Measurements from ENCODE around the gene DNAJB12.
A peak's percentile ranks its signal among the peaks of the same experiment; 100 is the strongest.

Gene DNAJB12

GRCh38 chr10:72375585-72375984, 20.9 kb upstream of the DNAJB12 start:
- Histone ChIP-seq H3K36me3 (ENCODE audit: control insufficient read depth in 2 of 2, insufficient read depth in 1 of 2, low read length in 2 of 2) (peaks cover 0 to 7% of the 10 kb centered on the region in 2 experiments; a peak in 2 of 3 replicates), H3K4me3 (ENCODE audit: low read depth, low read length) (no peak overlapping the region), H3K27ac (ENCODE audit: extremely low read depth, low read depth, low read length) (no peak overlapping the region), H3K4me1 (ENCODE audit: control insufficient read depth, insufficient read depth, low read length) (no peaks in the 10 kb centered on the region), H3K9me3 (ENCODE audit: control insufficient read depth, insufficient read depth, low read depth, low read length) (no peaks in the 10 kb centered on the region)
- ChIA-PET CTCF (interaction anchor here (0.6 to 2.4 kb wide), 7 partner anchors 11 to 683 kb away, joined by 3 to 9 read pairs (median 3); no protein-coding TSS in a partner anchor), POLR2A (interaction anchor here (0.5 kb wide), 1 partner anchor 10 kb away, joined by 7 read pairs; no protein-coding TSS in a partner anchor)
- TF ChIP-seq ZNF660 (tag by site-specific recombination; IDR thresholded peaks at IDR 0.05) (no peak), ZNF560 (tag by site-specific recombination; IDR thresholded peaks at IDR 0.05; ENCODE audit: borderline replicate concordance) (no peak), PRDM1 (tag by site-specific recombination; IDR thresholded peaks at IDR 0.05) (no peak), ZFHX2 (tag by site-specific recombination; conservative IDR thresholded peaks at IDR 0.05) (no peak), ZNF2 (tag by site-specific recombination; IDR thresholded peaks at IDR 0.05) (no peak), ZNF585B (tag by site-specific recombination; IDR thresholded peaks at IDR 0.05) (peak; percentile 70), INSM2 (tag by site-specific recombination; IDR thresholded peaks at IDR 0.05) (no peak), ZIC2 (tag by site-specific recombination; IDR thresholded peaks at IDR 0.05) (no peak), ZNF658 (tag by site-specific recombination; IDR thresholded peaks at IDR 0.05) (no peak)

GRCh38 chr10:72375173-72375572, 20.5 kb upstream of the DNAJB12 start:
- no peak overlapping the region for H3K27ac ChIP-seq (ENCODE audit: extremely low read depth, low read depth, low read length)
- H3K4me3 ChIP-seq (ENCODE audit: low read depth, low read length) = no peak overlapping the region
- CTCF ChIA-PET = interaction anchor here (0.7 to 2.4 kb wide), 4 partner anchors 10 to 486 kb away, joined by 3 to 9 read pairs (median 4); no protein-coding TSS in a partner anchor
- H3K36me3 ChIP-seq (ENCODE audit: control insufficient read depth in 2 of 2, insufficient read depth in 1 of 2, low read length in 2 of 2) = peaks cover 0 to 7% of the 10 kb centered on the region in 2 experiments; a peak in 2 of 3 replicates
- POLR2A ChIA-PET = interaction anchor here (0.5 kb wide), 1 partner anchor 10 kb away, joined by 7 read pairs; no protein-coding TSS in a partner anchor
- H3K4me1 ChIP-seq (ENCODE audit: control insufficient read depth, insufficient read depth, low read length) = no peaks in the 10 kb centered on the region
- H3K9me3 ChIP-seq (ENCODE audit: control insufficient read depth, insufficient read depth, low read depth, low read length) = no peaks in the 10 kb centered on the region
- TF ChIP-seq ZNF548 (tag by site-specific recombination; IDR thresholded peaks at IDR 0.05) (no peak), ZNF785 (tag by site-specific recombination; IDR thresholded peaks at IDR 0.05) (no peak), ZNF518A (tag by site-specific recombination; conservative IDR thresholded peaks at IDR 0.05; ENCODE audit: low read depth) (no peak), ZEB2 (tag by site-specific recombination; IDR thresholded peaks at IDR 0.05) (no peak), ZNF776 (tag by site-specific recombination; IDR thresholded peaks at IDR 0.05; ENCODE audit: borderline replicate concordance) (no peak), ZNF639 (tag by site-specific recombination; IDR thresholded peaks at IDR 0.05) (no peak), ZNF426 (tag by site-specific recombination; IDR thresholded peaks at IDR 0.05) (no peak), SCRT1 (tag by site-specific recombination; IDR thresholded peaks at IDR 0.05; ENCODE audit: borderline replicate concordance) (no peak), ZNF600 (tag by site-specific recombination; IDR thresholded peaks at IDR 0.05) (no peak), ZNF664 (tag by site-specific recombination; IDR thresholded peaks at IDR 0.05) (no peak), ZNF311 (tag by site-specific recombination; IDR thresholded peaks at IDR 0.05; ENCODE audit: borderline replicate concordance) (no peak), BCL11B (tag by site-specific recombination; IDR thresholded peaks at IDR 0.05; ENCODE audit: low read depth) (no peak), KLF16 (tag by site-specific recombination; IDR thresholded peaks at IDR 0.05) (no peak), ZNF174 (tag by site-specific recombination; IDR thresholded peaks at IDR 0.05) (no peak), PATZ1 (tag by site-specific recombination; IDR thresholded peaks at IDR 0.05) (no peak), ZNF510 (tag by site-specific recombination; IDR thresholded peaks at IDR 0.05; ENCODE audit: insufficient replicate concordance) (no peak), ZNF140 (tag by site-specific recombination; IDR thresholded peaks at IDR 0.05) (no peak)
